ENCODE measurements around the gene SYDE1.

DNA sequence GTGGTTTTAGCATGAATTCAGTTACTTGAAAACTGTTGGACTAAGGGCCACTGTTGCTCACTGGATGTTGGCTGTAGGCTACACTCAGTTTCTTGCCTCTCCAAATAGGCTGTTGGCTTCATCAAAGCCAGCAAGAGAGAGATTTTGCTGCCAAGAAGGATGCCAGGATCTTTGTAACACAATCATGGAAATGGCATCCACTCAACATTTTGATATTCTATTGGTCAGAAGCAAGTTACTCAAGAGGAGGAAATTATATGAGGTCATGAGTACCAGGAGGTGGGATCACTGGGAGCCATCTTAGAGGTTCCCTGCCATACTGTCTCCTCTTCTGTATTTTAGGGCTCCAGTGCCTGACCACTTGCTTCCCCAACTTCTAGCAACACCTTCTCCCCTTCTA lies 30.6 kb downstream of the SYDE1 start:
- TF ChIP-seq POLR2A (IDR thresholded peaks at IDR 0.05; ENCODE audit: low read depth, low read length) (no peak), POLR2AphosphoS5 (IDR thresholded peaks at IDR 0.05; ENCODE audit: low read depth, low read length) (no peak)

Data from GM12892 (cell line).